HG03045 (cell line): Measurements from ENCODE around the gene DLST.
A peak's percentile ranks its signal among the peaks of the same experiment; 100 is the strongest.

ENCODE experiments used
- ATAC-seq: cut with Tn5 transposase; IDR thresholded peaks from one replicate; pipeline ENCODE4 v1.9.1; 2021; ENCODE audit warnings: mild to moderate bottlenecking, moderate library complexity; ENCODE audit not compliant: unreplicated experiment

Gene DLST

GRCh38 chr14:74937171-74937570, 55.5 kb downstream of the DLST start:
- no peak for ATAC-seq

GRCh38 chr14:74938531-74939495, 57.1 kb downstream of the DLST start:
- no peak for ATAC-seq

GRCh38 chr14:74940956-74941565, 59.3 kb downstream of the DLST start:
- no peak for ATAC-seq

GRCh38 chr14:74941676-74942097, 60.0 kb downstream of the DLST start:
- ATAC-seq: peak; percentile 59

GRCh38 chr14:74942181-74942580, 60.5 kb downstream of the DLST start:
- ATAC-seq: peak; percentile 18

- peak; percentile 47 for ATAC-seq
Observed at GRCh38 chr14:74942608-74943007, 60.9 kb downstream of the DLST start.

GRCh38 chr14:74945261-74945851, 63.6 kb downstream of the DLST start:
- no peak for ATAC-seq

- ATAC-seq: no peak
Observed at GRCh38 chr14:74945852-74946658, 64.3 kb downstream of the DLST start.

GRCh38 chr14:74946659-74947281, 65.1 kb downstream of the DLST start:
- no peak for ATAC-seq

GRCh38 chr14:74947353-74948227, 65.9 kb downstream of the DLST start:
- ATAC-seq: no peak

- ATAC-seq: no peak
Observed at GRCh38 chr14:74948228-74949175, 66.8 kb downstream of the DLST start.

GRCh38 chr14:74949191-74949601, 67.5 kb downstream of the DLST start:
- ATAC-seq: no peak

GRCh38 chr14:74949859-74950573, 68.3 kb downstream of the DLST start:
- ATAC-seq: no peak

- no peak for ATAC-seq
Observed at GRCh38 chr14:74950795-74951442, 69.2 kb downstream of the DLST start.

GRCh38 chr14:74951443-74952179, 69.9 kb downstream of the DLST start:
- ATAC-seq: no peak

GRCh38 chr14:74952180-74952665, 70.5 kb downstream of the DLST start:
- ATAC-seq: no peak
